Gastroesophageal sphincter (tissue), 4 donors: Measurements from ENCODE around the gene CACNA2D3. TPM values are rescaled to one million over a fixed set of nuclear protein-coding genes. Genes with fewer than 3 reads are reported as not detected.
"Not testable (repeated sequence)": the region's sequence is repeated elsewhere in the genome, so short reads cannot be mapped to it uniquely, and the experiment has no call there.

Source experiments
- ATAC-seq: fragments of 150-250 bp; one replicate; pipeline ENCODE4 v1.9.1; 2016; ENCODE audit warnings: mild to moderate bottlenecking, moderate library complexity
- H3K27ac ChIP-seq, 4 donors: fragments of 200-600 bp; sonication (generic) in 3 of 4; 1 replicate in 3 of 4; 2 replicates in 1 of 4; pipeline ENCODE4 v1.5.1; 2016 to 2019
- H3K27me3 ChIP-seq: fragments of 200-600 bp; sonication (generic); one replicate; pipeline ENCODE4 v1.5.1; 2019
- H3K36me3 ChIP-seq, 2 donors: fragments of 200-600 bp; sonication (generic); one replicate each; pipeline ENCODE4 v1.5.1; 2019; ENCODE audit warnings: control low read depth in 1 of 2
- H3K4me1 ChIP-seq, 3 donors: fragments of 200-600 bp; sonication (generic); 1 replicate in 2 of 3; 2 replicates in 1 of 3; pipeline ENCODE4 v1.5.1; 2016 to 2019; ENCODE audit warnings: control low read depth in 2 of 3
- H3K4me3 ChIP-seq, 2 donors: fragments of 200-600 bp; sonication (generic); one replicate each; pipeline ENCODE4 v1.5.1; 2019; ENCODE audit warnings: mild to moderate bottlenecking in 1 of 2, moderate library complexity in 1 of 2
- H3K9me3 ChIP-seq, 3 donors: fragments of 200-600 bp; sonication (generic); one replicate each; pipeline ENCODE4 v1.5.1; 2017 to 2019; ENCODE audit warnings: control low read depth in 2 of 3
- CTCF ChIP-seq, 4 experiments: fragments of 200-600 bp in 2 of 4; fragments of 450-650 bp in 2 of 4; sonication (generic) in 1 of 4; IDR thresholded peaks; one replicate each; pipeline ENCODE4 v1.5.1; 2017 to 2019; ENCODE audit warnings: antibody characterized with exemption in 4 of 4, mild to moderate bottlenecking in 2 of 4, moderate library complexity in 2 of 4
- EP300 ChIP-seq: sonication (generic); formaldehyde crosslinking; IDR thresholded peaks from one replicate; pipeline ENCODE4 v1.6.1; 2017; ENCODE audit warnings: antibody characterized with exemption, mild to moderate bottlenecking
- POLR2A ChIP-seq, 2 donors: fragments of 450-650 bp; IDR thresholded peaks; one replicate each; pipeline ENCODE4 v1.6.1; 2017; ENCODE audit warnings: antibody characterized with exemption in 2 of 2, mild to moderate bottlenecking in 2 of 2, moderate library complexity in 1 of 2
- POLR2AphosphoS5 ChIP-seq: sonication (generic); formaldehyde crosslinking; IDR thresholded peaks from one replicate; pipeline ENCODE4 v1.6.1; 2017; ENCODE audit warnings: antibody characterized with exemption
- WGBS, 2 donors: methylation state at CpG; one replicate each; pipeline ENCODE4 v1.1.5; 2018; ENCODE audit warnings: low coverage in 1 of 2; 5-methylcytosine and 5-hydroxymethylcytosine counted together
- total RNA-seq, 4 donors: library from RNA; depleted of rRNA; stranded (reverse); fragments of >200 nt; gene quantifications; one replicate each; pipeline ENCODE4 v1.1.0, GENCODE V29; 2016

The CACNA2D3 gene
- total RNA-seq, 4 donors from 2014 or later, result 0.94 to 6.5 (median 3.5) TPM

DNA sequence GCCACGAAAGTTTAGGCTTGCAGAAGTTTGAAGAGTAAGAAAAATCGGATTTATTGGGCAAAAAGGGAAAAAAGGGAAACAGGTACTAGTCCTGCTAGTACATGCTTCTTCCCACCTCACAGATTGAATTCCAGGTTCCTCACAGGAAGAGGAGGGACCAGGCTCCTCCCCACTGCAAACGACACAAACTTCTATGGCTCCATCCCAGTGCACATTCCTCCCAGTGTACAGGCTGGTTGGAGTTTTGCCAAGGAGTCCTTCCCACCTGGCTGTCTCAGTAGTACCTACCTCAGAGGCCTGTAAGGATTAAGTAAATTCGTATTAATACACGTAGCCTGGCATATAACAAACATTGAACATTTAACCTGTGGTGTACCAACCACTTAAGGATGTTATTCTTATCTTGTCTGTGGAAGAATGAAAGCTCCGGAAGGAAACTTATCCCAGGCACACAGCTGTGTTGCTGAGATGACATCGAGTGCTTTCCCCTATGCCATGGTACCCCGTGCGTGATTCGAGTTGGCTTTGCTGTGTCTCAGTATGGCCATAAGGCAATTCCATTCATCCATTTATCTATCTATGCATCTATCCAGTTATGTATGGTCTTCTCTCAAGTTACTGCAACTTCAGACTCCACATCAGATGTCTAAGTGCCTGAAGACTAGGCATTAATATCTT, 511.2 kb downstream of the CACNA2D3 start:
- no peaks in the 10 kb centered on the region for H3K27me3 ChIP-seq
- no peak for TF ChIP-seq POLR2AphosphoS5
- TF ChIP-seq POLR2A (IDR thresholded peaks at IDR 0.05), result no peak
- no peak for TF ChIP-seq CTCF (IDR thresholded peaks at IDR 0.05)
- no peak for TF ChIP-seq EP300
- no peaks in the 10 kb centered on the region for H3K9me3 ChIP-seq
- no peaks in the 10 kb centered on the region for H3K36me3 ChIP-seq
- WGBS, 2 donors, result 80 to 85% methylated on average over 7 to 10 of the region's 10 CpGs
- no peak for ATAC-seq
- no peak overlapping the region for H3K27ac ChIP-seq
- no peaks in the 10 kb centered on the region for H3K4me1 ChIP-seq
- H3K4me3 ChIP-seq, result no peak overlapping the region

GRCh38 chr3:54634122-54634469, 511.7 kb downstream of the CACNA2D3 start:
- Histone ChIP-seq H3K4me1 (no peaks in the 10 kb centered on the region), H3K9me3 (no peaks in the 10 kb centered on the region), H3K36me3 (no peaks in the 10 kb centered on the region), H3K4me3 (no peak overlapping the region), H3K27me3 (no peaks in the 10 kb centered on the region), H3K27ac (no peak overlapping the region)
- TF ChIP-seq EP300, result no peak
- no peak for TF ChIP-seq POLR2A (IDR thresholded peaks at IDR 0.05)
- no peak for TF ChIP-seq CTCF (IDR thresholded peaks at IDR 0.05)
- TF ChIP-seq POLR2AphosphoS5, result no peak
- no peak for ATAC-seq
- 92 to 93% methylated on average over 3 of the region's 3 CpGs for whole genome bisulfite sequencing, 2 donors

GRCh38 chr3:54639790-54640372, 517.5 kb downstream of the CACNA2D3 start:
- H3K27ac ChIP-seq, ATAC-seq, H3K36me3 ChIP-seq, H3K4me1 ChIP-seq, H3K9me3 ChIP-seq, H3K27me3 ChIP-seq, H3K4me3 ChIP-seq: not testable (repeated sequence)
- WGBS, 2 donors, result 68 to 83% methylated on average over 1 to 8 of the region's 12 CpGs

DNA sequence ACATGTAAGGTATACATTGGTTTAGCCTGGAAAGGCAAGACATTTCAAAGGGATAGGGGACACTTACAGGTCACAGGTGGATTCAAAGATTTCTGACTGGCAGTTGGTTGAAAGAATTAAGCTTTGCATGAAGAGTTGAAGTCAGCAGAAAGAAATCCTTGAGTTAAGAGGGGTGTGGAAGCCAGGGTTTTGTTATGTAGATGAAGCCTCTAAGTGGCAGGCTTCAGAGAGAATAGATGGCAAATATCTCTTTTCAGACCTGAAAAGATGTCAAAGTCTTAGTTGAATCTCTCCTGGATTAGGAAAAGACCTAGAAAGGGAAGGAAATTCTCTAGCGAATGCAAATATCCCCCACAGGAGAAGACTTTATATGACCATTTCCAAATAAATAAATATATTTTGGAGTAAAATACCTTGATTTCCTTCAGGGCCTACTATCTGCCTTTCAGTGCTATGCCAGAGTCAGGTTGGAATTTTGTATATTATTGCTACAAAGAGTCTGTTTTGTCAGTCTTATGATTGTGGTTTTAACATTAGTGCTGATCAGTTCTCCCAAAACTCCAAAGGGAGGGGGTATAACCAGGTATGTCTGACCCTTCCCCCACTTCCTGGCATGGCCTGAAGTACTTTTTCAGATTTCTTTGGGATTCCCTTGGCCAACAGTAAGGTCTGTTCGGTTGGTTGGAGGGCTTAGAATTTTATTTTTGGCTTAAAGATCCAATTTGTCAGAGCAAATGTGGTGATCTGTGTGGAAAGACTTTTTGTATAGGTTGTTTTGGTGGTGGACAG, 519.1 kb downstream of the CACNA2D3 start:
- no peak overlapping the region for H3K27ac ChIP-seq
- no peak for ATAC-seq
- H3K36me3 ChIP-seq, result no peaks in the 10 kb centered on the region
- H3K9me3 ChIP-seq, result no peaks in the 10 kb centered on the region
- no peaks in the 10 kb centered on the region for H3K4me1 ChIP-seq
- H3K27me3 ChIP-seq, result no peaks in the 10 kb centered on the region
- H3K4me3 ChIP-seq, result no peak overlapping the region
- WGBS, 2 donors, result 56 to 72% methylated on average over 2 of the region's 2 CpGs
- TF ChIP-seq EP300 (no peak), CTCF (IDR thresholded peaks at IDR 0.05) (no peak), POLR2A (IDR thresholded peaks at IDR 0.05) (no peak), POLR2AphosphoS5 (no peak)

DNA sequence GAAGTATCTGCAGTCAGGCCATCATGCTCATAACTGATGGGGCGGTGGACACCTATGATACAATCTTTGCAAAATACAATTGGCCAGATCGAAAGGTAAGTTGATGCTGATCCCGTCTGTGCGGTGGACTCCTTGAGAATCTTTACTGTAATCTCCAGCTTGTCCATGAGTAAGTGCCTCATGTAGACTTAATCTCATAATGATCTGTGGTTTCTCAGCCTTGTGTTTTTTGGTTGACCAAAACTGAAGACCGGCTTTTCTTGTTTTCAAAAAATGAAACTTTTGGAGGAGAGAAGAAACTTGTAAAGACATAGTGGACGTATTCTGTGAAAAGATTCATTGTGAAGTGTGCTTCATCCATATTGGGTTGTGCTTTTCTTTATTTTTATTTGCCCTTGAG, 519.8 kb downstream of the CACNA2D3 start:
- 83 to 96% methylated on average over 5 of the region's 6 CpGs for WGBS, 2 donors
- ATAC-seq, result no peak
- Histone ChIP-seq H3K27me3 (no peaks in the 10 kb centered on the region), H3K36me3 (no peaks in the 10 kb centered on the region), H3K4me1 (no peaks in the 10 kb centered on the region), H3K27ac (no peak overlapping the region), H3K9me3 (peaks cover 0 to 7% (median 0%) of the 10 kb centered on the region in 3 donors), H3K4me3 (no peak overlapping the region)
- TF ChIP-seq POLR2A (IDR thresholded peaks at IDR 0.05) (no peak), CTCF (IDR thresholded peaks at IDR 0.05) (no peak), EP300 (no peak), POLR2AphosphoS5 (no peak)
